Sigmoid colon (tissue), 7 donors: ENCODE results near the gene PTGDR2. TPM values are rescaled to one million over a fixed set of nuclear protein-coding genes. Genes with fewer than 3 reads are reported as not detected.

Source experiments
- DNase-seq: peaks from one replicate; pipeline ENCODE4 v3.0.0-alpha.2; 2019
- H3K27ac ChIP-seq, 4 donors: fragments of 200-600 bp; sonication (generic); one replicate each; pipeline ENCODE4 v1.5.1; 2016 to 2019; ENCODE audit warnings: mild to moderate bottlenecking in 1 of 4
- H3K27me3 ChIP-seq, 3 donors: fragments of 200-600 bp; sonication (generic); one replicate each; pipeline ENCODE4 v1.5.1; 2019; ENCODE audit warnings: mild to moderate bottlenecking in 1 of 3
- H3K36me3 ChIP-seq, 4 donors: fragments of 200-600 bp; sonication (generic); one replicate each; pipeline ENCODE4 v1.5.1; 2016 to 2019
- H3K4me1 ChIP-seq, 4 donors: fragments of 200-600 bp; sonication (generic); one replicate each; pipeline ENCODE4 v1.5.1; 2017 to 2019
- H3K4me3 ChIP-seq, 4 donors: fragments of 200-600 bp; sonication (generic); one replicate each; pipeline ENCODE4 v1.5.1; 2017 to 2019; ENCODE audit warnings: mild to moderate bottlenecking in 2 of 4, moderate library complexity in 1 of 4
- H3K9me3 ChIP-seq, 4 donors: fragments of 200-600 bp in 3 of 4; sonication (generic) in 3 of 4; one replicate each; pipeline versions ENCODE4 v1.5.1 to v1.6.1; 2013 to 2019
- CTCF ChIP-seq, 4 experiments: fragments of 450-650 bp in 3 of 4; fragments of 200-600 bp in 1 of 4; IDR thresholded peaks; one replicate each; pipeline ENCODE4 v1.5.1; 2016 to 2019; ENCODE audit warnings: antibody characterized with exemption in 4 of 4, mild to moderate bottlenecking in 3 of 4, moderate library complexity in 2 of 4
- EP300 ChIP-seq, 4 donors: sonication (generic); formaldehyde crosslinking; IDR thresholded peaks; one replicate each; pipeline ENCODE4 v1.6.1; 2017; ENCODE audit warnings: antibody characterized with exemption in 4 of 4
- POLR2A ChIP-seq, 2 donors: fragments of 450-650 bp; IDR thresholded peaks; one replicate each; pipeline ENCODE4 v1.6.1; 2016; ENCODE audit warnings: antibody characterized with exemption in 2 of 2, mild to moderate bottlenecking in 2 of 2, moderate library complexity in 2 of 2
- POLR2AphosphoS5 ChIP-seq, 4 donors: sonication (generic); formaldehyde crosslinking; IDR thresholded peaks; one replicate each; pipeline ENCODE4 v1.6.1; 2017; ENCODE audit warnings: antibody characterized with exemption in 4 of 4
- WGBS, 2 donors: extraction: QIAGEN DNeasy Blood & Tissue Kit; methylation state at CpG; one replicate each; pipeline ENCODE4 v1.1.7; 2013; 5-methylcytosine and 5-hydroxymethylcytosine counted together
- intact Hi-C: fragments of 100-400 bp; cut with DNase I; formaldehyde crosslinking; loops from one replicate; pipeline ENCODE4 v1.15.1; 2023
- polyA plus RNA-seq, 3 donors: library from polyadenylated mRNA; stranded (reverse); fragments of 200-250 nt; gene quantifications; one replicate each; pipeline ENCODE4 v1.2.3, GENCODE V29; 2013
- total RNA-seq, 4 donors: library from RNA; depleted of rRNA; stranded (reverse); fragments of >200 nt; gene quantifications; one replicate each; pipeline ENCODE4 v1.1.0, GENCODE V29; 2016
- donor health status: healthy with polysubstance abuse.
- donor health status: Bipolar disorder and iron deficiency.
- donor health status: healthy.

PTGDR2 gene
- total and polyA plus RNA-seq, 7 donors, result 0.27 to 2.2 (median 0.77) TPM; not detected in 1

- WGBS, 2 donors, result 90 to 93% methylated on average over 68 of the region's 68 CpGs
- Histone ChIP-seq H3K4me3 (no peak overlapping the region), H3K9me3 (no peaks in the 10 kb centered on the region), H3K4me1 (no peaks in the 10 kb centered on the region), H3K27me3 (peaks cover 0 to 17% (median 0%) of the 10 kb centered on the region in 3 donors), H3K36me3 (peaks cover 4 to 34% (median 28%) of the 10 kb centered on the region in 4 donors), H3K27ac (no peak overlapping the region)
- DNase-seq, result no peak
- TF ChIP-seq CTCF (IDR thresholded peaks at IDR 0.05) (no peak), EP300 (IDR thresholded peaks at IDR 0.05) (no peak), POLR2AphosphoS5 (IDR thresholded peaks at IDR 0.05) (no peak), POLR2A (IDR thresholded peaks at IDR 0.05) (no peak)
- intact Hi-C loops, result no loop called here
Observed at GRCh38 chr11:60852982-60853950, 2.5 kb downstream of the PTGDR2 start.

GRCh38 chr11:60852117-60852981 lies 3.4 kb downstream of the PTGDR2 start:
- 18 to 65% methylated on average over 78 of the region's 78 CpGs for WGBS, 2 donors
- Histone ChIP-seq H3K9me3 (no peaks in the 10 kb centered on the region), H3K27me3 (peaks cover 0 to 17% (median 0%) of the 10 kb centered on the region in 3 donors), H3K36me3 (peaks cover 4 to 43% (median 31%) of the 10 kb centered on the region in 4 donors), H3K4me1 (no peaks in the 10 kb centered on the region), H3K27ac (no peak overlapping the region), H3K4me3 (no peak overlapping the region)
- intact Hi-C loops, result no loop called here
- DNase-seq, result no peak
- TF ChIP-seq CTCF (IDR thresholded peaks at IDR 0.05) (no peak), POLR2A (IDR thresholded peaks at IDR 0.05) (no peak), EP300 (IDR thresholded peaks at IDR 0.05) (no peak), POLR2AphosphoS5 (IDR thresholded peaks at IDR 0.05) (no peak)

GRCh38 chr11:60851327-60852104 lies 4.2 kb downstream of the PTGDR2 start:
- Histone ChIP-seq H3K9me3 (no peaks in the 10 kb centered on the region), H3K36me3 (peaks cover 4 to 45% (median 31%) of the 10 kb centered on the region in 4 donors), H3K4me3 (no peak overlapping the region), H3K27ac (no peak overlapping the region), H3K27me3 (peaks cover 0 to 17% (median 0%) of the 10 kb centered on the region in 3 donors), H3K4me1 (no peaks in the 10 kb centered on the region)
- 85 to 89% methylated on average over 17 of the region's 17 CpGs for WGBS, 2 donors
- intact Hi-C loops, result no loop called here
- TF ChIP-seq POLR2AphosphoS5 (IDR thresholded peaks at IDR 0.05) (no peak), EP300 (IDR thresholded peaks at IDR 0.05) (no peak), CTCF (IDR thresholded peaks at IDR 0.05) (no peak), POLR2A (IDR thresholded peaks at IDR 0.05) (no peak)
- no peak for DNase-seq
